A673 (cell line): ENCODE data around the gene UBXN7. TPM values are rescaled to one million over a fixed set of nuclear protein-coding genes. Genes with fewer than 3 reads are reported as not detected.

Source experiments
- BruUV-seq: library from RNA; stranded (reverse); fragments of 400-500 nt; replicated peaks from 2 replicates; lab custom pipeline; 2021; lab: Mats Ljungman, UMichigan
- CTCF ChIA-PET: fragments of 300-600 bp; sonication (Branson Sonifier 250); formaldehyde crosslinking; loops from one replicate; lab custom pipeline; 2022; ENCODE audit warnings: antibody characterized with exemption; lab: Charles Lee
- POLR2A ChIA-PET: fragments of 300-600 bp; sonication (Branson Sonifier 250); formaldehyde crosslinking; loops from one replicate; lab custom pipeline; 2022; ENCODE audit warnings: antibody characterized with exemption; ENCODE audit not compliant: low non-redundant PET; lab: Charles Lee
- DNase-seq: peaks from one replicate; pipeline ENCODE4 v3.0.0-alpha.2; 2015; ENCODE audit warnings: low spot score
- H3K27ac ChIP-seq: fragments of 200-600 bp; sonication (generic); 2 replicates; pipeline ENCODE4 v1.5.1; 2016; ENCODE audit warnings: mixed run types, low read depth, mild to moderate bottlenecking, mixed read lengths, antibody characterized with exemption, low read length; ENCODE audit not compliant: poor library complexity, severe bottlenecking
- H3K27me3 ChIP-seq: fragments of 200-600 bp; sonication (generic); replicated peaks from 2 replicates; pipeline ENCODE4 v1.6.1; 2017; ENCODE audit warnings: mixed run types, low read depth, mild to moderate bottlenecking, mixed read lengths, antibody characterized with exemption, low read length; ENCODE audit not compliant: insufficient read depth, poor library complexity
- H3K36me3 ChIP-seq: fragments of 200-600 bp; sonication (generic); 2 replicates; pipeline ENCODE4 v1.6.1; 2016; ENCODE audit warnings: mixed run types, mild to moderate bottlenecking, mixed read lengths, antibody characterized with exemption, low read length; ENCODE audit not compliant: insufficient read depth, poor library complexity, severe bottlenecking
- H3K4me1 ChIP-seq: fragments of 200-600 bp; sonication (generic); 2 replicates; pipeline ENCODE4 v1.6.1; 2017; ENCODE audit warnings: mixed run types, mild to moderate bottlenecking, mixed read lengths, antibody characterized with exemption, low read length; ENCODE audit not compliant: insufficient read depth, poor library complexity, severe bottlenecking
- H3K4me3 ChIP-seq: fragments of 200-600 bp; sonication (generic); 2 replicates; pipeline ENCODE4 v1.5.1; 2016; ENCODE audit warnings: low read depth, mixed run types, mild to moderate bottlenecking, mixed read lengths, low read length; ENCODE audit not compliant: poor library complexity, severe bottlenecking
- H3K9me3 ChIP-seq: fragments of 200-600 bp; sonication (generic); 2 replicates; pipeline ENCODE4 v1.6.1; 2016; ENCODE audit warnings: mixed run types, low read depth, mild to moderate bottlenecking, mixed read lengths, antibody characterized with exemption, low read length; ENCODE audit not compliant: poor library complexity, severe bottlenecking
- CTCF ChIP-seq: fragments of 300-800, 200-600 bp; sonication (generic); conservative IDR thresholded peaks from 2 replicates; pipeline ENCODE4 v1.5.1; 2017; ENCODE audit warnings: low read depth, mild to moderate bottlenecking, antibody characterized with exemption, low read length, moderate library complexity, mixed read lengths
- EZH2 ChIP-seq: fragments of 200-600 bp; sonication (generic); IDR thresholded peaks from 2 replicates; pipeline ENCODE4 v1.6.1; 2017; ENCODE audit warnings: borderline replicate concordance, low read depth, mild to moderate bottlenecking, mixed read lengths, antibody characterized with exemption, low read length; ENCODE audit not compliant: poor library complexity, severe bottlenecking
- intact Hi-C: fragments of 100-400 bp; cut with micrococcal nuclease; formaldehyde crosslinking; loops from one replicate; pipeline ENCODE4 v1.10.0; 2022; ENCODE audit not compliant: unreplicated experiment
- total RNA-seq: library from RNA; stranded (reverse); gene quantifications from 2 replicates; pipeline ENCODE4 v1.2.3, GENCODE V29; 2021

UBXN7 gene
- total RNA-seq, 1 experiment from 2014 or later: 94.2 TPM

GRCh38 chr3:196332168-196332567 lies 100.1 kb downstream of the UBXN7 start:
- no TSS peak for BruUV-seq
- Histone ChIP-seq H3K27me3 (no peaks in the 10 kb centered on the region), H3K36me3 (no peaks in the 10 kb centered on the region), H3K4me3 (no peak overlapping the region), H3K27ac (no peak overlapping the region), H3K9me3 (no peaks in the 10 kb centered on the region), H3K4me1 (no peaks in the 10 kb centered on the region)
- intact Hi-C loops: no loop called here
- no peak for DNase-seq
- POLR2A ChIA-PET: no interaction called here
- CTCF ChIA-PET: no interaction called here
- TF ChIP-seq EZH2 (no peak), CTCF (no peak)

- TF ChIP-seq EZH2 (no peak), CTCF (no peak)
- Histone ChIP-seq H3K36me3 (no peaks in the 10 kb centered on the region), H3K4me3 (no peak overlapping the region), H3K27ac (no peak overlapping the region), H3K27me3 (no peaks in the 10 kb centered on the region), H3K4me1 (no peaks in the 10 kb centered on the region), H3K9me3 (no peaks in the 10 kb centered on the region)
- intact Hi-C loops: no loop called here
- POLR2A ChIA-PET: no interaction called here
- BruUV-seq: no TSS peak
- CTCF ChIA-PET: no interaction called here
- no peak for DNase-seq
These were observed 104.8 kb downstream of the UBXN7 start for GRCh38 chr3:196327405-196327804.

- BruUV-seq: no TSS peak
- Histone ChIP-seq H3K36me3 (no peaks in the 10 kb centered on the region), H3K4me1 (no peaks in the 10 kb centered on the region), H3K4me3 (no peak overlapping the region), H3K27ac (no peak overlapping the region), H3K9me3 (no peaks in the 10 kb centered on the region), H3K27me3 (no peaks in the 10 kb centered on the region)
- POLR2A ChIA-PET: no interaction called here
- DNase-seq: no peak
- intact Hi-C loops: no loop called here
- TF ChIP-seq CTCF (no peak), EZH2 (no peak)
- CTCF ChIA-PET: no interaction called here
These were observed 105.3 kb downstream of the UBXN7 start for GRCh38 chr3:196326936-196327335.
